ENCODE data around the gene PPIL4.

Gene PPIL4

GRCh38 chr6:149458196-149458595, 87.6 kb downstream of the PPIL4 start:
- DNase-seq (ENCODE audit: low read depth) = no peak

- no peak for DNase-seq (ENCODE audit: low read depth)
Observed at GRCh38 chr6:149457316-149457884, 88.4 kb downstream of the PPIL4 start.

GRCh38 chr6:149456311-149457021, 89.4 kb downstream of the PPIL4 start:
- DNase-seq (ENCODE audit: low read depth) = no peak

GRCh38 chr6:149455031-149455732, 90.7 kb downstream of the PPIL4 start:
- DNase-seq (ENCODE audit: low read depth) = no peak

All from HS-27A (cell line).